Measurements from ENCODE around the gene EPX.

EPX gene

DNA sequence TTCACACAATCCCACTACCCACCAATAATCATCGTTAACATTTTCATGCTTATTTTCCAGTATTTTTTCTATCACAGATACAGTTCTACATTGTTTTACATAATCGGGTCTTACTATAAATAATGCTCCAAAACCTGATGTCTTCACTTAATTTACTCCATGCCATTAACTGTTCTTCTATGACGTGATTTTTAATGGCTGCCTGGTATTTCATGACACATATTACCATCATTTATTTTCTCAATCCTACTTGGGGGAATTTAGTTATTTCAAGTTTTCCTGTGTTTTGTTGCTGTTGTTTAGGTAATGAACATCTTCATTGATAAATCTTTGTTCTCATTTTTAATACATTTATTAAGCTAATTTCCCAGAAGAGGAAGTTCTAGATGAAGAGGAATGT lies 60.6 kb downstream of the EPX start:
- TF ChIP-seq, protein P1, sequence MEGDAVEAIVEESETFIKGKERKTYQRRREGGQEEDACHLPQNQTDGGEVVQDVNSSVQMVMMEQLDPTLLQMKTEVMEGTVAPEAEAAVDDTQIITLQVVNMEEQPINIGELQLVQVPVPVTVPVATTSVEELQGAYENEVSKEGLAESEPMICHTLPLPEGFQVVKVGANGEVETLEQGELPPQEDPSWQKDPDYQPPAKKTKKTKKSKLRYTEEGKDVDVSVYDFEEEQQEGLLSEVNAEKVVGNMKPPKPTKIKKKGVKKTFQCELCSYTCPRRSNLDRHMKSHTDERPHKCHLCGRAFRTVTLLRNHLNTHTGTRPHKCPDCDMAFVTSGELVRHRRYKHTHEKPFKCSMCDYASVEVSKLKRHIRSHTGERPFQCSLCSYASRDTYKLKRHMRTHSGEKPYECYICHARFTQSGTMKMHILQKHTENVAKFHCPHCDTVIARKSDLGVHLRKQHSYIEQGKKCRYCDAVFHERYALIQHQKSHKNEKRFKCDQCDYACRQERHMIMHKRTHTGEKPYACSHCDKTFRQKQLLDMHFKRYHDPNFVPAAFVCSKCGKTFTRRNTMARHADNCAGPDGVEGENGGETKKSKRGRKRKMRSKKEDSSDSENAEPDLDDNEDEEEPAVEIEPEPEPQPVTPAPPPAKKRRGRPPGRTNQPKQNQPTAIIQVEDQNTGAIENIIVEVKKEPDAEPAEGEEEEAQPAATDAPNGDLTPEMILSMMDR (IDR thresholded peaks at IDR 0.05; ENCODE audit: low read depth, low read length): no peak
- no peaks in the 10 kb centered on the region for H3K4me1 ChIP-seq
- DNase-seq: no peak
- peaks cover 58% of the 10 kb centered on the region for H3K27me3 ChIP-seq
- no peak overlapping the region for H3K4me3 ChIP-seq (ENCODE audit: low read depth, low read length)
- peaks cover 4% of the 10 kb centered on the region; the same call in 1 of the 2 replicates for H3K9me3 ChIP-seq
- no peaks in the 10 kb centered on the region for H3K36me3 ChIP-seq
